HEK293 (cell line): ENCODE results near the gene PSAP.

Experiments
- CTCF ChIP-seq: fragments of 450-650 bp; formaldehyde crosslinking; IDR thresholded peaks from 2 replicates; pipeline ENCODE4 v1.5.1; 2016; ENCODE audit warnings: missing biosample characterization, missing genetic modification characterization
- ZNF354C ChIP-seq: fragments of 450-650 bp; formaldehyde crosslinking; IDR thresholded peaks from 2 replicates; pipeline ENCODE4 v1.5.1; 2016; ENCODE audit warnings: missing biosample characterization, missing genetic modification characterization, low read depth, borderline replicate concordance
- TF ChIP-seq, protein P1 (sequence below): fragments of 450-650 bp; formaldehyde crosslinking; IDR thresholded peaks from 2 replicates; pipeline ENCODE4 v1.5.1; 2017; ENCODE audit warnings: missing biosample characterization, mild to moderate bottlenecking, missing genetic modification characterization, moderate library complexity

GRCh38 chr10:71788954-71789353 lies 62.1 kb downstream of the PSAP start:
- TF ChIP-seq ZNF354C (tag by site-specific recombination), result no peak
- TF ChIP-seq, protein P1, sequence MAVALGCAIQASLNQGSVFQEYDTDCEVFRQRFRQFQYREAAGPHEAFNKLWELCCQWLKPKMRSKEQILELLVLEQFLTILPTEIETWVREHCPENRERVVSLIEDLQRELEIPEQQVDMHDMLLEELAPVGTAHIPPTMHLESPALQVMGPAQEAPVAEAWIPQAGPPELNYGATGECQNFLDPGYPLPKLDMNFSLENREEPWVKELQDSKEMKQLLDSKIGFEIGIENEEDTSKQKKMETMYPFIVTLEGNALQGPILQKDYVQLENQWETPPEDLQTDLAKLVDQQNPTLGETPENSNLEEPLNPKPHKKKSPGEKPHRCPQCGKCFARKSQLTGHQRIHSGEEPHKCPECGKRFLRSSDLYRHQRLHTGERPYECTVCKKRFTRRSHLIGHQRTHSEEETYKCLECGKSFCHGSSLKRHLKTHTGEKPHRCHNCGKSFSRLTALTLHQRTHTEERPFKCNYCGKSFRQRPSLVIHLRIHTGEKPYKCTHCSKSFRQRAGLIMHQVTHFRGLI (tag by site-specific recombination), result no peak
- no peak for TF ChIP-seq CTCF (tag by site-specific recombination)
